Activated T-helper 2 cell treated with anti-CD3 and anti-CD28 coated beads, Interferon-gamma antibody, Interleukin-2, Interleukin-4, amounts not matched to agents 10 μg/mL and 5 μg/mL and 100 μg/mL, durations not matched to agents 14 hours and 24 hours and 36 hours (primary cell): ENCODE results near the gene POU6F2. TPM values are rescaled to one million over a fixed set of nuclear protein-coding genes. Genes with fewer than 3 reads are reported as not detected.

Source experiments
- DNase-seq: peaks from one replicate; pipeline ENCODE4 v3.0.0; 2021; ENCODE audit warnings: low spot score
- H3K27ac Mint-ChIP-seq: one replicate; pipeline ENCODE4 v1.8.0; 2021; ENCODE audit warnings: mixed read lengths
- H3K27me3 Mint-ChIP-seq: one replicate; pipeline ENCODE4 v1.8.0; 2021; ENCODE audit warnings: low read depth, mixed read lengths
- H3K36me3 Mint-ChIP-seq: one replicate; pipeline ENCODE4 v1.8.0; 2021; ENCODE audit warnings: low read depth, mixed read lengths
- H3K4me1 Mint-ChIP-seq: one replicate; pipeline ENCODE4 v1.8.0; 2021; ENCODE audit warnings: low read depth, mixed read lengths
- H3K4me3 Mint-ChIP-seq: one replicate; pipeline ENCODE4 v1.8.0; 2021; ENCODE audit warnings: low read depth, mild to moderate bottlenecking, moderate library complexity, mixed read lengths
- H3K9me3 Mint-ChIP-seq: one replicate; pipeline ENCODE4 v1.8.0; 2021; ENCODE audit warnings: mixed read lengths
- intact Hi-C: fragments of 100-400 bp; cut with micrococcal nuclease; formaldehyde crosslinking; loops from one replicate; pipeline ENCODE4 v1.15.1; 2023
- total RNA-seq: library from RNA; stranded (reverse); gene quantifications from 2 replicates; pipeline ENCODE4 v1.2.3, GENCODE V29; 2022

Gene POU6F2
- total RNA-seq, 1 donor from 2014 or later: 0.27 TPM

- H3K36me3 Mint-ChIP-seq: no peaks in the 10 kb centered on the region
- no peak overlapping the region for H3K27ac Mint-ChIP-seq
- H3K27me3 Mint-ChIP-seq: no peaks in the 10 kb centered on the region
- no peak overlapping the region for H3K4me3 Mint-ChIP-seq
- intact Hi-C loops: no loop called here
- H3K4me1 Mint-ChIP-seq: no peaks in the 10 kb centered on the region
- no peaks in the 10 kb centered on the region for H3K9me3 Mint-ChIP-seq
- DNase-seq: no peak
Measured at GRCh38 chr7:39269034-39269433, 291.3 kb downstream of the POU6F2 start.

DNA sequence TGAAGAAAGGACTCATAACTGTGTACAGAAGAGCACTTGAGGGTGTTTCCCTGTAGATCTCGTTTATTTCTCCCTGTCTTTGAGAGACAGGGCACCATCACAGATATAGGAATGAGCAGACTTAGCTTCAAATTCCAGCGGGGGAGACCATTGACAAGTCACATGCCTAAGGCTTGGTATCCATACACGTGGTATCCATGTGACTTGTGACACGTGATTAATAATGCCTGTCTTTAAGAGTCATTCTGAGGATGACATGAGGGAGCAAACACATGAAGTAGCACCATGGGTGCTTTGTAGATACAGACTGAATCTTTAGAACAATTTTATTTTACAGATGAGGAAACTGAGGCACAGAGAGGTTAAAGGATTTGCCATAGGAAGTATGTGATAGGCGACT, 292.3 kb downstream of the POU6F2 start:
- intact Hi-C loops: no loop called here
- H3K9me3 Mint-ChIP-seq: no peaks in the 10 kb centered on the region
- DNase-seq: no peak
- no peak overlapping the region for H3K4me3 Mint-ChIP-seq
- H3K36me3 Mint-ChIP-seq: no peaks in the 10 kb centered on the region
- H3K27me3 Mint-ChIP-seq: no peaks in the 10 kb centered on the region
- no peaks in the 10 kb centered on the region for H3K4me1 Mint-ChIP-seq
- H3K27ac Mint-ChIP-seq: no peak overlapping the region

GRCh38 chr7:39271402-39271801, 293.7 kb downstream of the POU6F2 start:
- Mint-ChIP-seq H3K4me1 (no peaks in the 10 kb centered on the region), H3K27me3 (no peaks in the 10 kb centered on the region), H3K27ac (no peak overlapping the region), H3K4me3 (no peak overlapping the region), H3K36me3 (no peaks in the 10 kb centered on the region), H3K9me3 (no peaks in the 10 kb centered on the region)
- DNase-seq: no peak
- intact Hi-C loops: no loop called here

DNA sequence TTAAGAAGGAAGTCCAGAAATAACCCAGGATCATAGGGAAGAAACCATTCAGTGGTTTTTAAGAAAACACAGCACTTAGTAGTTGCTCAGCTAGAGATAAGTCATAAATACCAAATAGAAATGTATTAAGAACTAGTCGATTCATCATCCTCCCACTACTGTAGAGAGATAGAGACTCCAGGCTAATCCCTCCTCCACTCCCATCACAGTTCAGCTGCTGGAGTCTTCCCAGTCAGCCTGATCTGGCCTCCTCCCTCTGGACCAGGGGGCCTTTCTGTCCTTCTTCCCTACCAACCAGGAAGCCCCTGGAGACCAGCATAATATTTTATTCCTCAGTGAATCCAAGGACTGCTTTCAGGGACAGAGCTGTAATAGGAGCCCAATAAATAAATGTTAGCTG, 294.4 kb downstream of the POU6F2 start:
- no peaks in the 10 kb centered on the region for H3K9me3 Mint-ChIP-seq
- no peak overlapping the region for H3K27ac Mint-ChIP-seq
- H3K36me3 Mint-ChIP-seq: no peaks in the 10 kb centered on the region
- DNase-seq: no peak
- H3K4me1 Mint-ChIP-seq: no peaks in the 10 kb centered on the region
- intact Hi-C loops: no loop called here
- no peaks in the 10 kb centered on the region for H3K27me3 Mint-ChIP-seq
- no peak overlapping the region for H3K4me3 Mint-ChIP-seq

DNA sequence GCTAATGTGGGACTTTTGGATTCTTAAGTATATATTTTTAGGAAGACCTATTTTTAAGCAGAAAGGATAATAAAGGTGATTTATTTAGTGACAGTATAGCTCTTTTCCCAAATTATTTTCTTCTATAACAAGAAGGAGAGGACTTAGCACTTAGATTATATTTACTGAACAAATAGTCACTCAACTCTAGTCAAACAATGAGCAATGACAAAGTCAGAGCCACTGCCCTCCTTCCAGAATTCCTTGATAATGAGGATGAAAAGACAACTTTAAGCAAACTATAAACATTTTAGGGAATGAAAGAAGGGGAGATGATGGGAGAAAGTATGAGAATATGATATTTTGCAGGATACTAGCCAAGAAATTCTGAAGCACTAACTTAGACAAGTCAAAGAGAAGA, 295.0 kb downstream of the POU6F2 start:
- H3K4me1 Mint-ChIP-seq: no peaks in the 10 kb centered on the region
- H3K36me3 Mint-ChIP-seq: no peaks in the 10 kb centered on the region
- intact Hi-C loops: no loop called here
- no peaks in the 10 kb centered on the region for H3K27me3 Mint-ChIP-seq
- H3K9me3 Mint-ChIP-seq: no peaks in the 10 kb centered on the region
- DNase-seq: no peak
- H3K4me3 Mint-ChIP-seq: no peak overlapping the region
- no peak overlapping the region for H3K27ac Mint-ChIP-seq

GRCh38 chr7:39280337-39280736, 302.6 kb downstream of the POU6F2 start:
- no peak overlapping the region for H3K27ac Mint-ChIP-seq
- no peaks in the 10 kb centered on the region for H3K9me3 Mint-ChIP-seq
- no peaks in the 10 kb centered on the region for H3K27me3 Mint-ChIP-seq
- intact Hi-C loops: no loop called here
- no peak for DNase-seq
- H3K4me3 Mint-ChIP-seq: no peak overlapping the region
- no peaks in the 10 kb centered on the region for H3K36me3 Mint-ChIP-seq
- no peaks in the 10 kb centered on the region for H3K4me1 Mint-ChIP-seq

- Mint-ChIP-seq H3K9me3 (no peaks in the 10 kb centered on the region), H3K27me3 (no peaks in the 10 kb centered on the region), H3K36me3 (no peaks in the 10 kb centered on the region), H3K27ac (no peak overlapping the region), H3K4me3 (no peak overlapping the region), H3K4me1 (no peaks in the 10 kb centered on the region)
- no peak for DNase-seq
- intact Hi-C loops: no loop called here
Measured at GRCh38 chr7:39285256-39285655, 307.5 kb downstream of the POU6F2 start.

GRCh38 chr7:39288303-39288702, 310.6 kb downstream of the POU6F2 start:
- no peak overlapping the region for H3K4me3 Mint-ChIP-seq
- H3K9me3 Mint-ChIP-seq: no peaks in the 10 kb centered on the region
- H3K27me3 Mint-ChIP-seq: no peaks in the 10 kb centered on the region
- intact Hi-C loops: no loop called here
- no peaks in the 10 kb centered on the region for H3K36me3 Mint-ChIP-seq
- no peaks in the 10 kb centered on the region for H3K4me1 Mint-ChIP-seq
- no peak overlapping the region for H3K27ac Mint-ChIP-seq
- DNase-seq: no peak

GRCh38 chr7:39291628-39292410, 314.1 kb downstream of the POU6F2 start:
- Mint-ChIP-seq H3K27ac (no peak overlapping the region), H3K4me1 (no peaks in the 10 kb centered on the region), H3K4me3 (no peak overlapping the region), H3K27me3 (no peaks in the 10 kb centered on the region), H3K9me3 (no peaks in the 10 kb centered on the region), H3K36me3 (no peaks in the 10 kb centered on the region)
- DNase-seq: no peak
- intact Hi-C loops: no loop called here

DNA sequence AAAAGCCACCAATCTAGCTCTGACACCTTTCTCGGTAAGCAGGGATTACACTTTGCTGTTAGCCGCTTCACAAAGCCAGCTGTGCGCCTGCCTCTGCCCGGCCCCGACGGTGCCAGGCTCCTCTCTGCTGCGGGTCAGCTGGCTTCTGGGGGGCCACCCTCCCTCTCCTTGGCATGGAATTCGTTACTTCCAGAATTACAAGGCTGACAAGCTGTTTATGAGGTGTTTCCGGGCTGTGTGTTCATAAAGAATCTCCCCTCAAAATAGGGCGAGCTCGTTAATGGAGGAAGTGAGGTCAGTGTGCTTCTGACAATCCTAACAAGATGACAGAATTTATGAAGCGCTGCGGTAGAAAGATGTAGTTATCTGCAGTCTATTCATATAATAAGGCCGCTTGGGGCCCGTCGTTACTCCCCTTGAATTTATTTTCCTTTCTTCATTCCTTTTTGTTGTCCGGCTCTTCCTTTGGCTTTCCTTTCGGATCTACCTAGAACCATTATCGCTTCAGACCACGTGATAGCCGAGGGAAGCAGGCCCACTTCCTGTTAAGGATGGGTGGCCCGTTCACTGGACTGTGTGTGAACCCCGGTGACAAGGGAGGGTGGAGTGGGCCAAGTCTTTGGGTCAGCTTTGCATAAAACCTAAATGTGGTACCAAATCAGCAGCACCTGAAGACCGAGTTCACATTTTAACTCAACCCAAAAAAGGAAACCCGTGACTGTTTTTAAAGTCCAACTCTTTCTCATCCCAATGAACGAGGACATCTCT, 315.5 kb downstream of the POU6F2 start:
- Mint-ChIP-seq H3K36me3 (no peaks in the 10 kb centered on the region), H3K27ac (no peak overlapping the region), H3K9me3 (no peaks in the 10 kb centered on the region), H3K4me1 (no peaks in the 10 kb centered on the region), H3K4me3 (no peak overlapping the region), H3K27me3 (no peaks in the 10 kb centered on the region)
- intact Hi-C loops: no loop called here
- DNase-seq: no peak

DNA sequence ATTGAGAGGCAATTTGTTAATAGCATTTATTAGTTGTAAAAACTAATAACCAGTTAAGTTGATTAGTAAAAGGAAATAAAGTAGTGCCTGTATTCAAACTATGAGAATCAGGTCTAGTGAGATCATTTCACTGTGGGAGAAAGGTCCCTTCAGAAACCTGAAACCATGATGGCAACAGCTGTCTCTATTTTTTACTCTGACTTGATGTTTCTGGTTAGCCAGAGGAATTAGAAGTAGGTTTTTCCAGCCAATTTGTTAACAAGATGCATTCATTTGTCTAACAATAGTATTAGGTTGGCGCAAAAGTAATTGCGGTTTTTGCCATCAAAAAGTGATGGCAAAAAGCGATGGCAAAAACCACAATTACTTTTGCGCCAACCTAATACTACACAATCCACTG, 316.3 kb downstream of the POU6F2 start:
- H3K4me1 Mint-ChIP-seq: no peaks in the 10 kb centered on the region
- H3K9me3 Mint-ChIP-seq: no peaks in the 10 kb centered on the region
- no peaks in the 10 kb centered on the region for H3K27me3 Mint-ChIP-seq
- no peak overlapping the region for H3K27ac Mint-ChIP-seq
- intact Hi-C loops: no loop called here
- H3K4me3 Mint-ChIP-seq: no peak overlapping the region
- no peaks in the 10 kb centered on the region for H3K36me3 Mint-ChIP-seq
- DNase-seq: no peak

- H3K36me3 Mint-ChIP-seq: no peaks in the 10 kb centered on the region
- no peaks in the 10 kb centered on the region for H3K27me3 Mint-ChIP-seq
- no peak overlapping the region for H3K27ac Mint-ChIP-seq
- H3K9me3 Mint-ChIP-seq: no peaks in the 10 kb centered on the region
- no peak overlapping the region for H3K4me3 Mint-ChIP-seq
- intact Hi-C loops: no loop called here
- H3K4me1 Mint-ChIP-seq: no peaks in the 10 kb centered on the region
- no peak for DNase-seq
Measured at GRCh38 chr7:39295796-39296195, 318.1 kb downstream of the POU6F2 start.

DNA sequence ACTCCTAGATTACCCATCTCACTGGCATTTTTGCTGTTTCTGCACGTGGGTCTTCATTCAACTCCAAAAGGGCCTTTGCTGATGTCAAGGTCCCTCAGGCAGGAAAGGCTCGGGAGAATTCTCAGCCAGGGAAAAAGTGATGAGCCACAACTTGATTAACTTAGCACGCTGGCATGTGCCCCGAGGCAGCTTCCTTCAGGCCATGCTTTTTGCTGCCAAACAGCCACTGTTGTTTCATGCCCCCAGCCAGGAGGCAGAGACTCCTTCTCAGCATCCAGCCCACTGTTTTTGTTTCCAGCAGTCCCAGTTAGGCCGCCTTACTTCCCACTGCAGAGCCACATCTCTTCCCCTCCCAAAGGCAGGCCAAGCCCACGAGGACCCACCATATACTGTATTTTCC, 322.0 kb downstream of the POU6F2 start:
- Mint-ChIP-seq H3K27ac (no peak overlapping the region), H3K27me3 (no peaks in the 10 kb centered on the region), H3K36me3 (no peaks in the 10 kb centered on the region), H3K4me1 (no peaks in the 10 kb centered on the region), H3K9me3 (no peaks in the 10 kb centered on the region), H3K4me3 (no peak overlapping the region)
- intact Hi-C loops: no loop called here
- no peak for DNase-seq
